Measurements from ENCODE around the gene ETV5. TPM values are rescaled to one million over a fixed set of nuclear protein-coding genes. Genes with fewer than 3 reads are reported as not detected.

ETV5 gene
- total and polyA plus RNA-seq, 10 of the 15 experiments (the other 5 are each of a cell fraction or from before 2014, with no cell fraction given) = 5.0 to 18.4 (median 7.4) TPM

- Histone ChIP-seq H3K27ac (ENCODE audit: control insufficient read depth, insufficient read depth) (no peak overlapping the region), H2AFZ (ENCODE audit: control insufficient read depth, low read depth, low read length) (no peak overlapping the region), H3K4me2 (ENCODE audit: control insufficient read depth, insufficient read depth) (no peak overlapping the region), H3K4me1 (ENCODE audit: control insufficient read depth, insufficient read depth, low read length) (no peaks in the 10 kb centered on the region), H3K79me2 (ENCODE audit: control insufficient read depth, insufficient read depth, low read length) (no peaks in the 10 kb centered on the region), H3K4me3 (no peak overlapping the region), H3K9me3 (replicated peaks; ENCODE audit: control insufficient read depth, insufficient read depth, low read length) (no peaks in the 10 kb centered on the region), H3K9ac (ENCODE audit: control insufficient read depth, insufficient read depth, low read length) (no peak overlapping the region), H3K36me3 (ENCODE audit: control insufficient read depth in 2 of 2, insufficient read depth in 2 of 2, low read length in 1 of 2) (no peaks in the 10 kb centered on the region), H3K27me3 (replicated peaks in 1 of 2; ENCODE audit: control insufficient read depth in 2 of 2, insufficient read depth in 2 of 2, low read length in 1 of 2) (peaks cover 0 to 2% of the 10 kb centered on the region in 2 experiments; a peak in 2 of 4 replicates), H4K20me1 (ENCODE audit: control insufficient read depth, insufficient read depth) (no peaks in the 10 kb centered on the region)
- in situ Hi-C loops (cut with MboI) = no loop called here
- intact Hi-C loops (cut with micrococcal nuclease; ENCODE audit: unreplicated experiment) = no loop called here
- FAIRE-seq (no peak), ATAC-seq (no peak), DNase-seq (ENCODE audit: low read depth, low spot score) (no peak)
- RAD21 ChIA-PET (ENCODE audit: unreplicated experiment) = no interaction called here
- CTCF ChIA-PET = no interaction called here
- POLR2A ChIA-PET = no interaction called here
- BruUV-seq (replicated peaks) = no TSS peak
- 61% methylated on average over 7 of the region's 7 CpGs for WGBS (ENCODE audit: insufficient coverage, insufficient replicate concordance, low lambda C conversion rate, missing lambda C conversion rate)
- SMC1A ChIA-PET (ENCODE audit: uncharacterized antibody, unreplicated experiment) = interaction anchor here (0.7 kb wide), 1 partner anchor 20 kb away, joined by 3 read pairs; no protein-coding TSS in a partner anchor
- TF ChIP-seq MXI1 (IDR thresholded peaks at IDR 0.05; ENCODE audit: low read depth, low read length) = no peak
- no peak for TF ChIP-seq SP1 (IDR thresholded peaks at IDR 0.05; ENCODE audit: low read depth, low read length)
- no peak for TF ChIP-seq ZNF207 (IDR thresholded peaks at IDR 0.05; ENCODE audit: borderline replicate concordance)
These were observed 56.6 kb downstream of the ETV5 start for GRCh38 chr3:186052096-186052840.

- FAIRE-seq (no peak), ATAC-seq (no peak), DNase-seq (ENCODE audit: low read depth, low spot score) (no peak)
- no TSS peak for BruUV-seq (replicated peaks)
- Histone ChIP-seq H3K27me3 (replicated peaks in 1 of 2; ENCODE audit: control insufficient read depth in 2 of 2, insufficient read depth in 2 of 2, low read length in 1 of 2) (peaks cover 0 to 2% of the 10 kb centered on the region in 2 experiments; a peak in 2 of 4 replicates), H3K27ac (ENCODE audit: control insufficient read depth, insufficient read depth) (no peak overlapping the region), H3K9me3 (replicated peaks; ENCODE audit: control insufficient read depth, insufficient read depth, low read length) (no peaks in the 10 kb centered on the region), H2AFZ (ENCODE audit: control insufficient read depth, low read depth, low read length) (no peak overlapping the region), H3K36me3 (ENCODE audit: control insufficient read depth in 2 of 2, insufficient read depth in 2 of 2, low read length in 1 of 2) (no peaks in the 10 kb centered on the region), H3K4me1 (ENCODE audit: control insufficient read depth, insufficient read depth, low read length) (no peaks in the 10 kb centered on the region), H3K4me2 (ENCODE audit: control insufficient read depth, insufficient read depth) (no peak overlapping the region), H3K4me3 (no peak overlapping the region), H3K9ac (ENCODE audit: control insufficient read depth, insufficient read depth, low read length) (no peak overlapping the region), H4K20me1 (ENCODE audit: control insufficient read depth, insufficient read depth) (no peaks in the 10 kb centered on the region), H3K79me2 (ENCODE audit: control insufficient read depth, insufficient read depth, low read length) (no peaks in the 10 kb centered on the region)
- 65% methylated on average over 4 of the region's 4 CpGs for WGBS (ENCODE audit: insufficient coverage, insufficient replicate concordance, low lambda C conversion rate, missing lambda C conversion rate)
- SMC1A ChIA-PET (ENCODE audit: uncharacterized antibody, unreplicated experiment) = interaction anchor here (0.5 to 0.9 kb wide), 2 partner anchors 40 to 46 kb away, joined by 3 read pairs; no protein-coding TSS in a partner anchor
- intact Hi-C loops (cut with micrococcal nuclease; ENCODE audit: unreplicated experiment) = no loop called here
- in situ Hi-C loops (cut with MboI) = no loop called here
- CTCF ChIA-PET = interaction anchor here (0.8 kb wide), 1 partner anchor 17 kb away, joined by 3 read pairs; no protein-coding TSS in a partner anchor
- POLR2A ChIA-PET = no interaction called here
- RAD21 ChIA-PET (ENCODE audit: unreplicated experiment) = no interaction called here
- TF ChIP-seq ZBED1 (IDR thresholded peaks at IDR 0.05; ENCODE audit: borderline replicate concordance) (no peak), SMARCA5 (IDR thresholded peaks at IDR 0.05) (no peak), SMC3 (IDR thresholded peaks at IDR 0.05; ENCODE audit: borderline replicate concordance, low read length) (no peak), ELK1 (IDR thresholded peaks at IDR 0.05; ENCODE audit: low read depth, low read length) (no peak), IKZF1 (conservative IDR thresholded peaks at IDR 0.05) (no peak), NFYB (IDR thresholded peaks at IDR 0.05; ENCODE audit: insufficient read depth, low read depth, low read length) (no peak), TBL1XR1 (IDR thresholded peaks at IDR 0.05; ENCODE audit: low read depth, low read length) (no peak), RAD51 (IDR thresholded peaks at IDR 0.05) (no peak), E4F1 (IDR thresholded peaks at IDR 0.05; ENCODE audit: borderline replicate concordance, partially characterized antibody) (no peak)
These were observed 59.9 kb downstream of the ETV5 start for GRCh38 chr3:186049001-186049400.

Measured in GM12878 (cell line).